ENCODE data around the gene COL4A2.

The COL4A2 gene

DNA sequence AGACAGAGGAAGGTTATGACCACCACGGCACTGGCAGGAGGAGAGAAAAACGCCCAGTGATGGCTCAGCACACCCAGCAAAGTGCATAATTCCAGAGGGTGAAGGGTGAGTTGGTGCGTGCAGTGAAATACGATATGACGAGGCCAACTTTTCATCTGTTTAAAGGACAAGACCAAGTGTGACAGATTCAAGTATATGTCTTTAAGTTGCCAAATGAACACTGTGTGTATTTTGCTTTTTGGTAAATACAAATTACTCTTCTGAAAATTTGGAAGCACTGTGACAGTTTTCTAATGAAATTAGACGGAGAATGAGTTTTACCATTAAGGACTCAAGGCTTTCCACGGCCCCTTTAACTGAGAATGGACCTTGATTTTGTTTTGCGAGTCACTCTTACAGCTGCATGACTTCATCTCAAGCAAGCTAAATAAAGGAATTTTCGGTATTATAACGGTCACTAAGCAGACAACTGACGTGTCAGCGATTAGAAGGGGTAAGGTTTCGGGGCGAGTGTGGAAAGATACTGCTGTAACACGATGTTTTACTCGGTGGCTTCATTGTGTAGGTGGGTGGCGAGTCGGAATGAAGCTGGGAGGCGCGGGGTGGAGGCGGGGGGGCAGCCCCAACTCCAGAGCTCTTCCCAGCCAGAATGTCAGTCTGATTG lies 22.8 kb downstream of the COL4A2 start:
- Histone ChIP-seq H3K36me3 (ENCODE audit: insufficient read depth, insufficient read length, low read length) (peaks cover 35% of the 10 kb centered on the region), H3K4me3 (ENCODE audit: insufficient read length, low read depth) (no peak overlapping the region), H3K9me3 (ENCODE audit: insufficient read depth, low read length) (no peaks in the 10 kb centered on the region; the same call in 1 of the 2 replicates), H3K4me1 (ENCODE audit: insufficient read depth, insufficient read length) (peaks cover 2% of the 10 kb centered on the region), H3K9ac (ENCODE audit: insufficient read length, low read depth) (no peak overlapping the region), H3K27me3 (ENCODE audit: insufficient read depth, insufficient read length) (no peaks in the 10 kb centered on the region)
- TF ChIP-seq SUZ12 (IDR thresholded peaks at IDR 0.05; ENCODE audit: extremely low read depth, insufficient read depth, insufficient read length) (no peak), YY1 (IDR thresholded peaks at IDR 0.05; ENCODE audit: insufficient read depth, insufficient read length) (no peak), ZNF274 (IDR thresholded peaks at IDR 0.05; ENCODE audit: low read depth, low read length) (no peak)
- no peak for DNase-seq (ENCODE audit: low read depth, low spot score)

DNA sequence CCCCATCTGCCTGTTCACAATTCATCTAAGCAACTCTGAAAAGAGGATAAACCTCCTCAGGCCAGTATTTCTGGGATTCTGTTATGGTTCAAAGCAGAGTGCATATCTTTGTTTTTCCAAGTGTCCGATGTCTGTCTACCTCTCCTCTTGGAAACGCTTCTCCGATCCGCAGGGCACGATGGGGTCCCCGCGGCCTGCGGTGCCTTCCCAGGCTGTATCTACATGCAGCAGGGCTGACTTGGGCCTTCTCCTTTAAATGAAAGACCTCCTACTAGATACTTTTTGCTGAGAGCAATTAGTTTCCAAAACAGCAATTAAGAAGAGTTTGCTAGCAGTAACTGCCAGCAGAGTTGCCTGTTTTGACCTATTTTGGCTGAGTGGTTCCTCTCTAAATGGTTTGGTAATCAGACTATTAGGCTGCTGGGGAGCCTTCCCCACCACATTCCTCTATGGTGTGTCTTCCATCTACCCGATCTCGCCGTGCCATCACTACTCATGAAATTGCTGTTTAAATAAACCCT lies 23.5 kb downstream of the COL4A2 start:
- no peak overlapping the region for H3K4me3 ChIP-seq (ENCODE audit: insufficient read length, low read depth)
- no peaks in the 10 kb centered on the region; the same call in 1 of the 2 replicates for H3K9me3 ChIP-seq (ENCODE audit: insufficient read depth, low read length)
- peaks cover 36% of the 10 kb centered on the region for H3K36me3 ChIP-seq (ENCODE audit: insufficient read depth, insufficient read length, low read length)
- DNase-seq (ENCODE audit: low read depth, low spot score): no peak
- peaks cover 2% of the 10 kb centered on the region for H3K4me1 ChIP-seq (ENCODE audit: insufficient read depth, insufficient read length)
- H3K9ac ChIP-seq (ENCODE audit: insufficient read length, low read depth): no peak overlapping the region
- TF ChIP-seq ZNF274 (IDR thresholded peaks at IDR 0.05; ENCODE audit: low read depth, low read length) (no peak), YY1 (IDR thresholded peaks at IDR 0.05; ENCODE audit: insufficient read depth, insufficient read length) (no peak), SUZ12 (IDR thresholded peaks at IDR 0.05; ENCODE audit: extremely low read depth, insufficient read depth, insufficient read length) (no peak)
- H3K27me3 ChIP-seq (ENCODE audit: insufficient read depth, insufficient read length): no peaks in the 10 kb centered on the region

DNA sequence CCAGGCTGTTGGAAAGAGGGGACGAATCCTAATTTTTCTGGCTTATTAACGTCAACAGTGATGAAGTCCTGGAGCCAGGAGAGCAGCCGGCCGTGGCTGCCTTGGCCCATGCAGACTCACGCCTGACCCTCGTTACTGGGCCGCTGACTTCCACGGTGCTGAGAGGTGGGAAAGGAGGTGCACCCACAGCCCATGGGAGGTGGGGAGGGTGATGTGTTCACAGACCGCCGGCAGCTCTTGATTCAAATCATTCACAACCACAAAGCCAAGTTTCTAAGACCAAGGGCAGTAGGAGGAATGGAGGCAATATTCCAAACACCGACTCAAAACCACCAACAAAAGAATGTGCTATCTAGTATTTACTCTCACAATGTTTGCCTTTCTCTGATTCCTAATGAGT lies 24.3 kb downstream of the COL4A2 start:
- DNase-seq (ENCODE audit: low read depth, low spot score): no peak
- Histone ChIP-seq H3K27me3 (ENCODE audit: insufficient read depth, insufficient read length) (no peaks in the 10 kb centered on the region), H3K4me3 (ENCODE audit: insufficient read length, low read depth) (no peak overlapping the region), H3K36me3 (ENCODE audit: insufficient read depth, insufficient read length, low read length) (peaks cover 36% of the 10 kb centered on the region), H3K9me3 (ENCODE audit: insufficient read depth, low read length) (no peaks in the 10 kb centered on the region; the same call in 1 of the 2 replicates), H3K9ac (ENCODE audit: insufficient read length, low read depth) (no peak overlapping the region), H3K4me1 (ENCODE audit: insufficient read depth, insufficient read length) (peaks cover 2% of the 10 kb centered on the region)
- TF ChIP-seq ZNF274 (IDR thresholded peaks at IDR 0.05; ENCODE audit: low read depth, low read length) (no peak), YY1 (IDR thresholded peaks at IDR 0.05; ENCODE audit: insufficient read depth, insufficient read length) (no peak), SUZ12 (IDR thresholded peaks at IDR 0.05; ENCODE audit: extremely low read depth, insufficient read depth, insufficient read length) (no peak)

GRCh38 chr13:110332750-110333149 lies 25.7 kb downstream of the COL4A2 start:
- peaks cover 36% of the 10 kb centered on the region for H3K36me3 ChIP-seq (ENCODE audit: insufficient read depth, insufficient read length, low read length)
- DNase-seq (ENCODE audit: low read depth, low spot score): no peak
- no peaks in the 10 kb centered on the region for H3K4me1 ChIP-seq (ENCODE audit: insufficient read depth, insufficient read length)
- H3K9me3 ChIP-seq (ENCODE audit: insufficient read depth, low read length): no peaks in the 10 kb centered on the region; the same call in 1 of the 2 replicates
- H3K4me3 ChIP-seq (ENCODE audit: insufficient read length, low read depth): no peak overlapping the region
- no peaks in the 10 kb centered on the region for H3K27me3 ChIP-seq (ENCODE audit: insufficient read depth, insufficient read length)
- H3K9ac ChIP-seq (ENCODE audit: insufficient read length, low read depth): no peak overlapping the region
- TF ChIP-seq SUZ12 (IDR thresholded peaks at IDR 0.05; ENCODE audit: extremely low read depth, insufficient read depth, insufficient read length) (no peak), YY1 (IDR thresholded peaks at IDR 0.05; ENCODE audit: insufficient read depth, insufficient read length) (no peak)

GRCh38 chr13:110333837-110334236 lies 26.8 kb downstream of the COL4A2 start:
- no peak overlapping the region for H3K4me3 ChIP-seq (ENCODE audit: insufficient read length, low read depth)
- no peaks in the 10 kb centered on the region for H3K4me1 ChIP-seq (ENCODE audit: insufficient read depth, insufficient read length)
- H3K27me3 ChIP-seq (ENCODE audit: insufficient read depth, insufficient read length): no peaks in the 10 kb centered on the region
- TF ChIP-seq YY1 (IDR thresholded peaks at IDR 0.05; ENCODE audit: insufficient read depth, insufficient read length) (no peak), ZNF274 (IDR thresholded peaks at IDR 0.05; ENCODE audit: low read depth, low read length) (no peak), SUZ12 (IDR thresholded peaks at IDR 0.05; ENCODE audit: extremely low read depth, insufficient read depth, insufficient read length) (no peak)
- H3K9me3 ChIP-seq (ENCODE audit: insufficient read depth, low read length): no peaks in the 10 kb centered on the region; the same call in 1 of the 2 replicates
- peaks cover 29% of the 10 kb centered on the region for H3K36me3 ChIP-seq (ENCODE audit: insufficient read depth, insufficient read length, low read length)
- no peak overlapping the region for H3K9ac ChIP-seq (ENCODE audit: insufficient read length, low read depth)
- DNase-seq (ENCODE audit: low read depth, low spot score): no peak

- Histone ChIP-seq H3K9me3 (ENCODE audit: insufficient read depth, low read length) (no peaks in the 10 kb centered on the region; the same call in 1 of the 2 replicates), H3K36me3 (ENCODE audit: insufficient read depth, insufficient read length, low read length) (peaks cover 25% of the 10 kb centered on the region), H3K27me3 (ENCODE audit: insufficient read depth, insufficient read length) (no peaks in the 10 kb centered on the region), H3K9ac (ENCODE audit: insufficient read length, low read depth) (no peak overlapping the region), H3K4me1 (ENCODE audit: insufficient read depth, insufficient read length) (no peaks in the 10 kb centered on the region), H3K4me3 (ENCODE audit: insufficient read length, low read depth) (no peak overlapping the region)
- no peak for TF ChIP-seq SUZ12 (IDR thresholded peaks at IDR 0.05; ENCODE audit: extremely low read depth, insufficient read depth, insufficient read length)
- no peak for TF ChIP-seq ZNF274 (IDR thresholded peaks at IDR 0.05; ENCODE audit: low read depth, low read length)
- TF ChIP-seq YY1 (IDR thresholded peaks at IDR 0.05; ENCODE audit: insufficient read depth, insufficient read length): no peak
- DNase-seq (ENCODE audit: low read depth, low spot score): no peak
Measured at GRCh38 chr13:110334256-110334655, 27.2 kb downstream of the COL4A2 start.

DNA sequence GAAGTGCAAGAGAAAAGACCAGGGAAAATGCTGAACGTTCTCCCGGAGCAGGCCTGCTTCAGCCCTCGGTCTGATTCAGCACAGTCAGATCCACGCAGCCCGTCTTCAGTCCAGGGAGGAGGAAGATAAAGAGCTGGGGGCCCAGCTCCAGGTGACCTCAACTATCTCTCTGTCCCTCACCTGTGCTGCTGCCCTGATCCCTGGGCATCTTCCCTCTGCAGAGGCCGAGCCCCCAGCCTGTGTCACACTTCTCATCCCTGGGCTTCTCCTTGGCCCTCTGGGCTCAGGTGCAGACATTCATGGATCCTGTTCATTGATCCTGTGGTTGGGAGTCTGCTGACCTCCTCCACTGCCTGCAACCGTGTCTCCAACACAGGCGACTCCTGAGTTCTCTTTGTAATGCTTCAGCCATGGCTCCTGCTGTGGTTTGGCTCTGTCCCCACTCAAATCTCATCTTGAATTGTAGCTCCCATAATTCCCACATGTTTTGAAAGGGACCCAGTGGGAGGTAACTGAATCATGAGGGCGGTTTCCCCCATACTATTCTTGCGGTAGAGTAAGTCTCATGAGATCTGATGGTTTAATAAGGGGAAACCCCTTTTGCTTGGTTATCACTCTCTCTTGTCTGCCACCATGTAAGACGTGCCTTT lies 27.9 kb downstream of the COL4A2 start:
- TF ChIP-seq SUZ12 (IDR thresholded peaks at IDR 0.05; ENCODE audit: extremely low read depth, insufficient read depth, insufficient read length) (no peak), YY1 (IDR thresholded peaks at IDR 0.05; ENCODE audit: insufficient read depth, insufficient read length) (no peak), ZNF274 (IDR thresholded peaks at IDR 0.05; ENCODE audit: low read depth, low read length) (no peak)
- peaks cover 18% of the 10 kb centered on the region for H3K36me3 ChIP-seq (ENCODE audit: insufficient read depth, insufficient read length, low read length)
- no peaks in the 10 kb centered on the region for H3K4me1 ChIP-seq (ENCODE audit: insufficient read depth, insufficient read length)
- no peak overlapping the region for H3K9ac ChIP-seq (ENCODE audit: insufficient read length, low read depth)
- H3K4me3 ChIP-seq (ENCODE audit: insufficient read length, low read depth): no peak overlapping the region
- no peaks in the 10 kb centered on the region for H3K27me3 ChIP-seq (ENCODE audit: insufficient read depth, insufficient read length)
- no peak for DNase-seq (ENCODE audit: low read depth, low spot score)
- no peaks in the 10 kb centered on the region; the same call in 1 of the 2 replicates for H3K9me3 ChIP-seq (ENCODE audit: insufficient read depth, low read length)
